Measurements from ENCODE around the gene ATG4B.

DNA sequence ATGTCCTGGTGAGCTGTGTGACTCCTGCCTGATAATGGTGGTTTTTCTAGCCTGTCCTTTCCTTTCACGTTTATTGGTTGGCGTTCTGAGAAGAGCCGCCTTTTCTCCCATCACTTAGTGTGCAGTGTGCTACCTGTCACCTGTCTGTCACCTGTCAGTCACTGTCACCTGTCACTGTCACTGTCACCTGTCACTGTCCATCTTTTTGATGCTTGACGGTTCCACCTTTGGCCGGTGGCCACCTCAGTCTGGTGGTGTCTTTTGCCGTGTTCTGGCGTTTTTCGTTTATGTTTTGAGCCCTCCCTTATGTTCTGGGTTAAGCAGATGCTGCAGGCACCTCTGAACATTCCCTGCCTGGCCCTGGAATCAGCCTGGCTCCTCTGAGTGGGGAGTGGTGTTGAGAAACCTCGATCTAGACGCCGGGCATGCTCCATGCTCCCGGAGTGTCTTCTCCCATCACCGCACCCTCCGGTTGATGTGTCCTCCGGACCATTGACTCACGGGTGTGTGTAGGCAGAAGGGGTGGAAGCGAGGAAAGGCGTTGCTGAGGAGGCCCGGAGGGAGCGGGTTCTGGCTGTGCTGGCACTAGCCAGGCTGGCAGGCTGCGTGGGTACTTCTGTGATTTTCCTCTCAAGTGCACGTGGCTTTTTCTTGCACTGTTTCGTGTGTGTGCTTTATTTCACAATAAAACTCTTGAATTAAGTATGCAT is 28.4 kb downstream of the ATG4B start:
- no peak for TF ChIP-seq POLR2A (IDR thresholded peaks at IDR 0.05; ENCODE audit: low read length)
- TF ChIP-seq GATA1 (IDR thresholded peaks at IDR 0.05; ENCODE audit: low read depth, low read length): no peak
